Smooth muscle cell (in vitro differentiated cells): ENCODE data around the gene COTL1. TPM values are rescaled to one million over a fixed set of nuclear protein-coding genes. Genes with fewer than 3 reads are reported as not detected.

Experiments used
- DNase-seq: peaks from one replicate; lab custom pipeline; 2025; ENCODE audit not compliant: unreplicated experiment; lab: John Stamatoyannopoulos, UW
- H2AFZ ChIP-seq: fragments of 200-600 bp; sonication (generic); 2 replicates; pipeline ENCODE4 v1.6.0; 2016; ENCODE audit warnings: antibody characterized with exemption, low read depth, mild to moderate bottlenecking
- H3F3A ChIP-seq: fragments of 200-600 bp; sonication (generic); 2 replicates; pipeline ENCODE4 v1.6.0; 2017; ENCODE audit warnings: antibody characterized with exemption, low read depth
- H3K27ac ChIP-seq: fragments of 200-600 bp; sonication (generic); 2 replicates; pipeline ENCODE4 v1.5.1; 2016; ENCODE audit warnings: low read depth, mild to moderate bottlenecking
- H3K27me3 ChIP-seq: fragments of 200-600 bp; sonication (generic); 2 replicates; pipeline ENCODE4 v1.6.1; 2016; ENCODE audit warnings: low read depth, mild to moderate bottlenecking
- H3K36me3 ChIP-seq: fragments of 200-600 bp; sonication (generic); 2 replicates; pipeline ENCODE4 v1.5.1; 2016; ENCODE audit warnings: low read depth
- H3K4me1 ChIP-seq: fragments of 200-600 bp; sonication (generic); 2 replicates; pipeline ENCODE4 v1.5.1; 2016; ENCODE audit warnings: low read depth
- H3K4me2 ChIP-seq: fragments of 200-600 bp; sonication (generic); 2 replicates; pipeline ENCODE4 v1.6.0; 2016; ENCODE audit warnings: mild to moderate bottlenecking
- H3K4me3 ChIP-seq: fragments of 200-600 bp; sonication (generic); 2 replicates; pipeline ENCODE4 v1.5.1; 2016; ENCODE audit warnings: mild to moderate bottlenecking
- H3K79me2 ChIP-seq: fragments of 200-600 bp; sonication (generic); 2 replicates; pipeline ENCODE4 v1.6.0; 2016; ENCODE audit warnings: low read depth, mild to moderate bottlenecking
- H3K9ac ChIP-seq: fragments of 200-600 bp; sonication (generic); 2 replicates; pipeline ENCODE4 v1.6.0; 2016; ENCODE audit warnings: low read depth
- H3K9me3 ChIP-seq: fragments of 200-600 bp; sonication (generic); replicated peaks from 2 replicates; pipeline ENCODE4 v1.5.1; 2016; ENCODE audit warnings: low read depth
- H4K20me1 ChIP-seq: fragments of 200-600 bp; sonication (generic); 2 replicates; pipeline ENCODE4 v1.6.0; 2016; ENCODE audit warnings: low read depth
- WGBS: methylation state at CpG from one replicate; pipeline ENCODE4 v1.1.7; 2016; ENCODE audit warnings: low lambda C conversion rate; 5-methylcytosine and 5-hydroxymethylcytosine counted together
- polyA plus RNA-seq: library from polyadenylated mRNA; unstranded; fragments of >200 nt; fragmentation: Nextera tagmentation; extraction: Ambion mirVana; gene quantifications from 2 replicates; pipeline ENCODE4 v1.2.1, GENCODE V29; 2016
- total RNA-seq: library from RNA; depleted of rRNA; stranded (reverse); fragments of >200 nt; gene quantifications from 2 replicates; pipeline ENCODE4 v1.2.3, GENCODE V29; 2014
- TF ChIP-seq, protein P1 (sequence below): fragments of 200-600 bp; sonication (generic); IDR thresholded peaks from 2 replicates; pipeline ENCODE4 v1.5.1; 2017; ENCODE audit warnings: borderline replicate concordance, mild to moderate bottlenecking, antibody characterized with exemption; ENCODE audit not compliant: insufficient read depth, poor library complexity, severe bottlenecking

The COTL1 gene
- total and polyA plus RNA-seq, 2 experiments from 2014 or later, result 81.2 to 233 TPM

DNA sequence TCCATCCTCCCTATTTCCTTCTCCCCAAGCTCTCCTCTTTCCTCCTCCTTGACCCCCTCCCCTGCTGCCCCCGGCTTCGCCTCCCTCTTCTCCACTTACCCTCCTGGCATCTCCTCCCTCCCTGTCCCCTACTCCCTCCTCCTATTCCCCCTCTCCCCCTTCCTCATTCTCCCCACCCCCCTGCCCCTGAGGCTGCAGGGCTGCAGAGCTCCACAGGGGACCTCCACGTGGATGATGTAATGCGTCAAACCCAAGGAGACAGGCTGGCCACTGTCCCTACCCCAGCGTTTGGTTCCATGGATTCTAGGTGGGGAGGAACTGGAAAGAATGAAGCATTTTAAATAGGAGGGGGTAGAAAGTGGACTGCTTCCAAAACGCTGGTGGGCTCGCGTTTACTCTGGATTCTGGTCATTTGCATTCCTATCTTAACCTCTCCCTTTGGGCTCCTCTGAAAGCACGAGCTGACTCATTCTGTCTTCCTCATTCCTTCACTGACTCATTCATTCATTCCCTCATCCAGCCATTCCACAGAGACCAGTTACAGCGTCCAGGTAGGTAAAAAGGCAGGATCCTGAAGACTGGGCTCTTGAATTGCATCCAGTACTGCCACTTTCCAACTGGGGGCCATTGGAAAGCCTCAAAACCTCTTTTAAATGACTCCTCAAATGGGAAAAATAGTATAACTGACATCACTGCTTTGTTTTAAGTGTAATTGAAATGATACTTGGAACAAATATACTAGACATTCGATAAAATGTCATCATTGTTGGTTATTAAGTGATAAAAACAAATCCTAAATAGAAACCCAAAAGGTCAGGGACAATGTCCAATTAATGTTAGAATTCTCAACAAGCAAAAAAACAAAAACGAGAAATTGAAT is 943 bp upstream of the COTL1 start:
- Histone ChIP-seq H3K27ac (peak overlapping the region; percentile 73), H3K4me3 (peak overlapping the region; percentile 28), H3K4me2 (peak overlapping the region; percentile 63), H3K27me3 (no peaks in the 10 kb centered on the region), H3K9ac (peak overlapping the region; percentile 3), H3K4me1 (peaks cover 36% of the 10 kb centered on the region), H4K20me1 (peaks cover 38% of the 10 kb centered on the region), H3F3A (peaks cover 12% of the 10 kb centered on the region), H3K79me2 (peaks cover 29% of the 10 kb centered on the region), H3K9me3 (no peaks in the 10 kb centered on the region), H3K36me3 (no peaks in the 10 kb centered on the region), H2AFZ (no peak overlapping the region)
- TF ChIP-seq, protein P1, sequence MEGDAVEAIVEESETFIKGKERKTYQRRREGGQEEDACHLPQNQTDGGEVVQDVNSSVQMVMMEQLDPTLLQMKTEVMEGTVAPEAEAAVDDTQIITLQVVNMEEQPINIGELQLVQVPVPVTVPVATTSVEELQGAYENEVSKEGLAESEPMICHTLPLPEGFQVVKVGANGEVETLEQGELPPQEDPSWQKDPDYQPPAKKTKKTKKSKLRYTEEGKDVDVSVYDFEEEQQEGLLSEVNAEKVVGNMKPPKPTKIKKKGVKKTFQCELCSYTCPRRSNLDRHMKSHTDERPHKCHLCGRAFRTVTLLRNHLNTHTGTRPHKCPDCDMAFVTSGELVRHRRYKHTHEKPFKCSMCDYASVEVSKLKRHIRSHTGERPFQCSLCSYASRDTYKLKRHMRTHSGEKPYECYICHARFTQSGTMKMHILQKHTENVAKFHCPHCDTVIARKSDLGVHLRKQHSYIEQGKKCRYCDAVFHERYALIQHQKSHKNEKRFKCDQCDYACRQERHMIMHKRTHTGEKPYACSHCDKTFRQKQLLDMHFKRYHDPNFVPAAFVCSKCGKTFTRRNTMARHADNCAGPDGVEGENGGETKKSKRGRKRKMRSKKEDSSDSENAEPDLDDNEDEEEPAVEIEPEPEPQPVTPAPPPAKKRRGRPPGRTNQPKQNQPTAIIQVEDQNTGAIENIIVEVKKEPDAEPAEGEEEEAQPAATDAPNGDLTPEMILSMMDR, result no peak
- peak; percentile 19 for DNase-seq
- 18% methylated on average over 10 of the region's 12 CpGs for WGBS

DNA sequence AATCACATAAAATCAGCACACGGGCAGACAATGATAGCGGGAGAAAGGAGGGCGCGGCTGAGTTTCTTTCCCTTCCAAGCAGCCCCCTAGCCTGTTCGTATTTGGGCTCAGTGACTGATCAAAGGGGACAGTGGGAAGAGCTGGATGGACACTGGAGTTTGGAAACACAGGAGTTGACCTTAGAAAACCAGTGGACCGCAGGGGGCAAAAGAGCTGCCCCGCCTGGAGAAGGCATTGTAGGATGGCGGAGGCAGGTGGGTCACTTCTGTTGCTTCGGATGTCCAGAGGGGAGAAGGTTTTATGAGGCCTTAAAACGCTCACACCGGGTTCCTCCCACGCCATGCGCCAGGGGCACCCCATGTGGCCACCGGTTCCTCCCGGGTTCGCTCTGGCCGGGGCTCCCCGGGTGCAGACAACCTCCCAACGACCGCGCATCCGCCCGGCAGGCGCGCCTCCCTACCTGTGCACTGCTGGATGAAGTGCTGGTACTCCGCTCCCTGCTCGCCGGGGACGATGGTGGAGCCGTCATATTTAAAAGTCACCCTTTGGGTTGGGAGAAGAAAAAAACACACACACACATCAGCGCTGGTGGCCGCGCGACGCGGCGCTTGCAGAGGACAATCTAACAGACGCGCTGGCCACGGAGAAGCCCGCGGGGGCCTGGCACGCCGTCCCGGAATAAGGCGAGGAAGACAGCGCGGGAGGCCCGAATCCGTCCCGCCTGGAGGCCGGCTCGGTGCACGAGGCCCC is 662 bp downstream of the COTL1 start:
- TF ChIP-seq, protein P1, result no peak
- H4K20me1 ChIP-seq, result peaks cover 53% of the 10 kb centered on the region
- WGBS, result 2% methylated on average over 54 of the region's 54 CpGs
- peak overlapping the region; percentile 88 for H3K4me3 ChIP-seq
- H3K36me3 ChIP-seq, result no peaks in the 10 kb centered on the region
- H3K4me1 ChIP-seq, result peaks cover 36% of the 10 kb centered on the region
- H3K27me3 ChIP-seq, result no peaks in the 10 kb centered on the region
- H2AFZ ChIP-seq, result no peak overlapping the region
- peaks cover 14% of the 10 kb centered on the region for H3F3A ChIP-seq
- H3K4me2 ChIP-seq, result peak overlapping the region; percentile 100
- peak overlapping the region; percentile 80 for H3K9ac ChIP-seq
- H3K9me3 ChIP-seq, result no peaks in the 10 kb centered on the region
- no peak for DNase-seq
- no peak overlapping the region for H3K27ac ChIP-seq
- H3K79me2 ChIP-seq, result peaks cover 44% of the 10 kb centered on the region

DNA sequence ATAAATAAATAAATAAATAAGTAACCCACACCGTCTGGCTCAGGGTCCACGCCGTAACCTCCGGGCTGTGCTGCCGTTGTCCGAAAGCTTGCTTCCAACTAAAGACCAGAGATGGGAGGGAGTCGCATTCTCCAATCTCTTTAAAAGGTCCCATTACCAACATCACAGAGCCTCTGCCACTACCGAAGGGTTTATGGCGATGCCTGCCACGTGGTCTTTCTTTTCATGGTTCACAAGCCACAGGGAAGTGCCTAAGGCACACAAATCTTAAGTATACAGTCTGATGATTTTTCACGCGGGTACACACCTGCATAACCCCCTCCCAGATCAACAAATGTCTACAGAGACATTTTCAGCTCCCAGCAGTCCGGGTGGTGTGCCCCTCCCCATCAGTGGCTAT is 1.4 kb downstream of the COTL1 start:
- H2AFZ ChIP-seq, result no peak overlapping the region
- H3K27me3 ChIP-seq, result no peaks in the 10 kb centered on the region

More for the DNA sequence above, 1.4 kb downstream of the COTL1 start:
- WGBS, result 17% methylated on average over 13 of the region's 13 CpGs
- no peak overlapping the region for H3K27ac ChIP-seq
- H3K9me3 ChIP-seq, result no peaks in the 10 kb centered on the region
- H3F3A ChIP-seq, result peaks cover 14% of the 10 kb centered on the region
- TF ChIP-seq, protein P1, result no peak
- H3K36me3 ChIP-seq, result no peaks in the 10 kb centered on the region
- H3K79me2 ChIP-seq, result peaks cover 51% of the 10 kb centered on the region
- peak overlapping the region; percentile 100 for H3K4me2 ChIP-seq
- peaks cover 59% of the 10 kb centered on the region for H4K20me1 ChIP-seq
- H3K9ac ChIP-seq, result peak overlapping the region; percentile 80
- peaks cover 36% of the 10 kb centered on the region for H3K4me1 ChIP-seq
- peak overlapping the region; percentile 88 for H3K4me3 ChIP-seq
- DNase-seq, result no peak
